ENCODE results near the gene PCSK4. TPM values are rescaled to one million over a fixed set of nuclear protein-coding genes. Genes with fewer than 3 reads are reported as not detected.
A peak's percentile ranks its signal among the peaks of the same experiment; 100 is the strongest.

PCSK4 gene
- total RNA-seq, 6 experiments from 2014 or later: 0.34 to 1.2 (median 0.98) TPM

GRCh38 chr19:1512671-1513498 is 22.7 kb upstream of the PCSK4 start, which contains the start of gene ADAMTSL5:
TSS of gene ADAMTSL5 (minus strand) at chr19:1513019. CDS start at chr19:1510943, 2,076 bp downstream.
- H3K4me1 Mint-ChIP-seq (ENCODE audit: low read depth): peaks cover under 1% of the 10 kb centered on the region; the same call in 1 of the 2 replicates
- H3K27me3 Mint-ChIP-seq (ENCODE audit: insufficient read depth): peaks cover 2% of the 10 kb centered on the region
- H3K36me3 Mint-ChIP-seq (ENCODE audit: low read depth): no peaks in the 10 kb centered on the region; the same call in 1 of the 2 replicates
- peak; percentile 18 for DNase-seq
- peak within 1 kb of the TSS; percentile 84 for H3K4me3 Mint-ChIP-seq
- H3K9me3 Mint-ChIP-seq: 0 out of 2 replicates have a peak, but pooled peaks cover 3% of the 10 kb centered on the region
- H3K27ac Mint-ChIP-seq: peak within 1 kb of the TSS; percentile 60
- no peak for TF ChIP-seq CTCF (IDR thresholded peaks at IDR 0.05)

GRCh38 chr19:1511318-1512317 is 21.5 kb upstream of the PCSK4 start:
- Mint-ChIP-seq H3K4me3 (peak overlapping the region; percentile 84), H3K36me3 (ENCODE audit: low read depth) (no peaks in the 10 kb centered on the region; the same call in 1 of the 2 replicates), H3K4me1 (ENCODE audit: low read depth) (peaks cover 5% of the 10 kb centered on the region; the same call in 1 of the 2 replicates), H3K27me3 (ENCODE audit: insufficient read depth) (peaks cover 2% of the 10 kb centered on the region; the same call in 1 of the 2 replicates), H3K27ac (no peak overlapping the region), H3K9me3 (0 out of 2 replicates have a peak, but pooled peaks cover 3% of the 10 kb centered on the region)
- TF ChIP-seq CTCF (IDR thresholded peaks at IDR 0.05): no peak
- no peak for DNase-seq

DNA sequence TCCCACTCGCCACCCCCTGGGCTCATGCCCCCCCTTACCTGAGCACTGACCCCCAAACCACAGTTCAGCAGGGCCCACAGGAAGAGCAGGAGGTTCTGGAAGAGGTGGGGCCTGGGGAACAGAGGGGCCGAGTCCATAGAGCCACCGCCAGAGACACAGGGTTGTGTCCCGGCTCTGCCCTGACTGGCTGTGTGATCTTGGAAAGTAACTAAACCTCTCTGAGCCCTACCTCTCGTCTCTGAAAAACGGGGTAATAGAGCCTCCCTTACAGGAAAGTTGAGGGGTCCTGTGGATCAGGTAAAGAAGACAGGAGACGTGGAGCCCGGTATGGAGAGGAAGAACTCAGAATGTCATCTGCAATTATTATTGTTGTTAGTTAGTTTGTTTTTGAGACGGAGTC is 20.7 kb upstream of the PCSK4 start:
- Mint-ChIP-seq H3K27me3 (ENCODE audit: insufficient read depth) (peaks cover 3% of the 10 kb centered on the region; the same call in 1 of the 2 replicates), H3K9me3 (0 out of 2 replicates have a peak, but pooled peaks cover 3% of the 10 kb centered on the region), H3K27ac (no peak overlapping the region), H3K36me3 (ENCODE audit: low read depth) (no peaks in the 10 kb centered on the region; the same call in 1 of the 2 replicates), H3K4me3 (no peak overlapping the region), H3K4me1 (ENCODE audit: low read depth) (peaks cover 5% of the 10 kb centered on the region; the same call in 1 of the 2 replicates)
- no peak for TF ChIP-seq CTCF (IDR thresholded peaks at IDR 0.05)
- DNase-seq: no peak

DNA sequence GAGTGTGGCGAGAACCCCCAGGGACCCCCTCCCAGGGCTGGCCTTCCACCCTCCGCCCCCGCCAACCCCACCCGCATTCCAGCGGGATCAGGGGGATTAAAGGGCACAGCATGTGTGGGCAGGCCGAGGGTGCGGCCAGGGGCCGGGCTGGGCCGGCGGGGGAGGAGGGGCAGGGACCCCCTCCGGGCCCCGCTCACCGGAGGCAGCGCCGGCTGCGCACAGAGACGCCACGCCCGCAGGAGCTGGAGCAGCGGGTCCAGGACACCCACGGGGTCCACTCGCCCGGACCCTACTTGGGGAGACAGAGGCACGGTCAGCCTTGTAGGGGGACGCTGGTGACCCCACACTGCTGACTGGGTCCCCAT is 20.3 kb upstream of the PCSK4 start:
- H3K27me3 Mint-ChIP-seq (ENCODE audit: insufficient read depth): peaks cover 3% of the 10 kb centered on the region; the same call in 1 of the 2 replicates

More for the DNA sequence above, 20.3 kb upstream of the PCSK4 start:
- Mint-ChIP-seq H3K36me3 (ENCODE audit: low read depth) (peaks cover 3% of the 10 kb centered on the region; the same call in 1 of the 2 replicates), H3K27ac (no peak overlapping the region), H3K4me3 (no peak overlapping the region), H3K4me1 (ENCODE audit: low read depth) (peaks cover 5% of the 10 kb centered on the region; the same call in 1 of the 2 replicates), H3K9me3 (0 out of 2 replicates have a peak, but pooled peaks cover 3% of the 10 kb centered on the region)
- no peak for DNase-seq
- no peak for TF ChIP-seq CTCF (IDR thresholded peaks at IDR 0.05)
